Epithelial cell of prostate (primary cell): ENCODE data around the gene LGALS3.

Experiments
- DNase-seq: peaks from one replicate; pipeline ENCODE4 v3.0.0-alpha.2; 2011; ENCODE audit warnings: low read depth, low spot score
- H3K27ac ChIP-seq: fragments of 450-650 bp; 2 replicates; pipeline ENCODE4 v1.5.1; 2017; ENCODE audit warnings: mild to moderate bottlenecking

LGALS3 gene

GRCh38 chr14:55128386-55129085, 516 bp upstream of the LGALS3 start:
- no peak for DNase-seq

GRCh38 chr14:55129428-55130195, 560 bp downstream of the LGALS3 start:
- H3K27ac ChIP-seq, result peak overlapping the region; percentile 72
- DNase-seq, result no peak

More at GRCh38 chr14:55128386-55129085, 516 bp upstream of the LGALS3 start:
- H3K27ac ChIP-seq, result peak overlapping the region; percentile 72

GRCh38 chr14:55130196-55130550, 1.1 kb downstream of the LGALS3 start:
- peak overlapping the region; percentile 72 for H3K27ac ChIP-seq
- no peak for DNase-seq

GRCh38 chr14:55131370-55132137, 2.5 kb downstream of the LGALS3 start:
- no peak overlapping the region for H3K27ac ChIP-seq
- DNase-seq, result no peak

DNA sequence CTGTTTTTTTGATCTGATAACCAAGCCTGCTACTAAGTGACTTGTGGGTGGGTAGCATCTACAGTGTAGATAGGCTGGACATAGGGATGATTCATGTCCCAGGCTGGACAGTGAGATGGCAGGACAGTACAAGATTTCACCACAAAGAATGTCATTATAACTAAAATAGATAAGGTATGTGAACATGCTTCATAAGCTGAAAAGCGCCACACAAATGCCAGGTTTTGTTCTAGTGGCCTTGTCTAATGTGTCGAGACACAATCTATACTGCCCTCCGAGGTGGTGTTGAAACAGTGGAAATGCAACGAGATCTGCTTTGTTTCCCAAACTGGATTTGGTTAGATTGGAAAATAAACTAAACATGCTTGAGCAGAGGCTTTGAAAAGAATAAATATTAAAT, 4.4 kb downstream of the LGALS3 start:
- H3K27ac ChIP-seq, result no peak overlapping the region
- no peak for DNase-seq

- H3K27ac ChIP-seq, result no peak overlapping the region
- DNase-seq, result no peak
Measured at GRCh38 chr14:55136241-55136640, 7.2 kb downstream of the LGALS3 start.

- no peak overlapping the region for H3K27ac ChIP-seq
- no peak for DNase-seq
Measured at GRCh38 chr14:55136885-55137786, 8.1 kb downstream of the LGALS3 start.

DNA sequence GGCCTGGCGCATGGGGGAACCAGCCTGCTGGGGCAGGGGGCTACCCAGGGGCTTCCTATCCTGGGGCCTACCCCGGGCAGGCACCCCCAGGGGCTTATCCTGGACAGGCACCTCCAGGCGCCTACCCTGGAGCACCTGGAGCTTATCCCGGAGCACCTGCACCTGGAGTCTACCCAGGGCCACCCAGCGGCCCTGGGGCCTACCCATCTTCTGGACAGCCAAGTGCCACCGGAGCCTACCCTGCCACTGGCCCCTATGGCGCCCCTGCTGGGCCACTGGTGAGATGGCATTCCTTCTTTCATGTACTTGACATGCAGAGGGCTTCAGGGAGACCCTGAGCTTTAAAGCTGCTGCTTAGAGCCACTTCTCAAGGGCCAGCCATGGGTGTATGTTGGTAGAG, 9.0 kb downstream of the LGALS3 start:
- no peak overlapping the region for H3K27ac ChIP-seq
- no peak for DNase-seq

GRCh38 chr14:55139141-55139540, 10.1 kb downstream of the LGALS3 start:
- no peak overlapping the region for H3K27ac ChIP-seq
- no peak for DNase-seq

DNA sequence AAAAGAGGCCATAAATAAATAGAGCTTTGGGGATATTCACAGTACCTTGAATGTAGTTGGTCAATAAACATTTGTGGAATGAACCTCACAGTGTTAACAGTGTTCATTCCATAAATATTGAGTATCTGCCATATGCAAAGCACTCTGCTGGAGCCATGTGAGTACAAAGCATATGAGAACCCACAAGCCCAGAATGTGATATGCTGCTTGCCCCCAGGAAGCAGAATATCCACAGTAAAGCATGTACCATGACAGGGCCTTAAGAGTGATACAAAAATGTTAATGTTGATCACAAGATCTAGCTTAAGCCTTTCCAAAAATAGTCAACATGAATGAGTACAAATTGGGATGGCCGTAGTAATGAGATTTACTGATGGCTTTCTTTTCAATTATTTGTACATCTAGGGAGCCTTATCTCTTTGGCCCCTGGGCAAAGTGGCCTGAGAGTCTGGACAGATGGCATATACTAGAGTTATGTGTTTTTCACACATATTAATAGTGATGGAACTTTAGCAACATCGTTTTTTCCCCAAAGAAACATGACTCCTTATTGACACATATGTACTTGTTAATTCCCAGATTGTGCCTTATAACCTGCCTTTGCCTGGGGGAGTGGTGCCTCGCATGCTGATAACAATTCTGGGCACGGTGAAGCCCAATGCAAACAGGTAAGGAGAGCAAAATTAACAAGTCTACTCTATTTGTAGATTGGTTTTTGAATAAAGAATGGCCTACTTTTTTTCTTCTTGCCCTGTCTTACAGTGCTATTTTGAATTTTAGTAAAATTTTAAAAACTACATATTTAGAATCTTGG, 10.9 kb downstream of the LGALS3 start:
- no peak overlapping the region for H3K27ac ChIP-seq

GRCh38 chr14:55141825-55142224, 12.8 kb downstream of the LGALS3 start:
- DNase-seq, result no peak
- no peak overlapping the region for H3K27ac ChIP-seq

More for the DNA sequence above, 10.9 kb downstream of the LGALS3 start:
- DNase-seq, result no peak

DNA sequence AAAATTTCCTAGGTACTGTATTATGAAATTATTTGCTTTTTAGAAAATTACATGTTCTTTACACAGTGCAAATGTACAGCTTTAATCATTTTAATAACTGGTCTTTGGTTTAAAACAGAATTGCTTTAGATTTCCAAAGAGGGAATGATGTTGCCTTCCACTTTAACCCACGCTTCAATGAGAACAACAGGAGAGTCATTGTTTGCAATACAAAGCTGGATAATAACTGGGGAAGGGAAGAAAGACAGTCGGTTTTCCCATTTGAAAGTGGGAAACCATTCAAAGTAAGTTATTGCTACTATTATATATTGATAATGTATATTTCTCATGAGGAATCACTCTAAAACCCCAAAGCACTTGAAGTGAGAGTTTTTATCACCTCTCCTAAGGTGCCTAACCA, 13.4 kb downstream of the LGALS3 start:
- H3K27ac ChIP-seq, result no peak overlapping the region
- DNase-seq, result no peak

DNA sequence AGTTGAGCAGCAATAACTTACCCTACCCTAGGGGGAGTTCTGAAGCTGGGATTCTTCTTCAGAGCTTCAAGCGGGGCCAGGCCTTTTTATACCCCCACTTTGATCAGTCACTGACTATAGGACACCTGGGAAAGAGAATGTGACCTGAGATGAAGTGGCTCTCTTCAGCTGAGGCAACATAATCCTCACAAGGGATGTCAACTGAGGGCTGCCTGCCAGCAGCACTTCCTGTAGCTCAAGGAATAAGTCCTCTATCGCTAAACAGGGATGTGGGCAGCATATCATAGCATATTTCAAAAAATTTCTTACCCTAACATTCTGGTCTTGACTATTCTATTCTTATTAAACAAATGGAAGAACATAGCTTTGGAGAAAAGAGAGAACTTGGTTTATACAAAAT, 17.4 kb downstream of the LGALS3 start:
- DNase-seq, result no peak
- no peak overlapping the region for H3K27ac ChIP-seq

GRCh38 chr14:55151601-55152000, 22.5 kb downstream of the LGALS3 start:
- no peak for DNase-seq
- no peak overlapping the region for H3K27ac ChIP-seq

- H3K27ac ChIP-seq, result no peak overlapping the region
- DNase-seq, result no peak
Measured at GRCh38 chr14:55152052-55152753, 23.2 kb downstream of the LGALS3 start.

- H3K27ac ChIP-seq, result no peak overlapping the region
- no peak for DNase-seq
Measured at GRCh38 chr14:55153951-55154350, 24.9 kb downstream of the LGALS3 start.

GRCh38 chr14:55157080-55157479, 28.0 kb downstream of the LGALS3 start:
- no peak overlapping the region for H3K27ac ChIP-seq

GRCh38 chr14:55158412-55158811, 29.4 kb downstream of the LGALS3 start:
- no peak overlapping the region for H3K27ac ChIP-seq
- DNase-seq, result no peak

More at GRCh38 chr14:55157080-55157479, 28.0 kb downstream of the LGALS3 start:
- no peak for DNase-seq

- DNase-seq, result no peak
- H3K27ac ChIP-seq, result no peak overlapping the region
Measured at GRCh38 chr14:55160989-55161388, 31.9 kb downstream of the LGALS3 start.
